ENCODE measurements around the gene FIBCD1.

DNA sequence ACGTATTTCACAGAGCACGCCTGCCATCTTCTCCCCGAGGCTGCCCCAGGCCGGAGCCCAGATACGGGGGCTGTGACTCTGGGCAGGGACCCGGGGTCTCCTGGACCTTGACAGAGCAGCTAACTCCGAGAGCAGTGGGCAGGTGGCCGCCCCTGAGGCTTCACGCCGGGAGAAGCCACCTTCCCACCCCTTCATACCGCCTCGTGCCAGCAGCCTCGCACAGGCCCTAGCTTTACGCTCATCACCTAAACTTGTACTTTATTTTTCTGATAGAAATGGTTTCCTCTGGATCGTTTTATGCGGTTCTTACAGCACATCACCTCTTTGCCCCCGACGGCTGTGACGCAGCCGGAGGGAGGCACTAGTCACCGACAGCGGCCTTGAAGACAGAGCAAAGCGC is 52.1 kb downstream of the FIBCD1 start:
- no peak for TF ChIP-seq EZH2 (IDR thresholded peaks at IDR 0.05; ENCODE audit: low read length)
- TF ChIP-seq, protein P1, sequence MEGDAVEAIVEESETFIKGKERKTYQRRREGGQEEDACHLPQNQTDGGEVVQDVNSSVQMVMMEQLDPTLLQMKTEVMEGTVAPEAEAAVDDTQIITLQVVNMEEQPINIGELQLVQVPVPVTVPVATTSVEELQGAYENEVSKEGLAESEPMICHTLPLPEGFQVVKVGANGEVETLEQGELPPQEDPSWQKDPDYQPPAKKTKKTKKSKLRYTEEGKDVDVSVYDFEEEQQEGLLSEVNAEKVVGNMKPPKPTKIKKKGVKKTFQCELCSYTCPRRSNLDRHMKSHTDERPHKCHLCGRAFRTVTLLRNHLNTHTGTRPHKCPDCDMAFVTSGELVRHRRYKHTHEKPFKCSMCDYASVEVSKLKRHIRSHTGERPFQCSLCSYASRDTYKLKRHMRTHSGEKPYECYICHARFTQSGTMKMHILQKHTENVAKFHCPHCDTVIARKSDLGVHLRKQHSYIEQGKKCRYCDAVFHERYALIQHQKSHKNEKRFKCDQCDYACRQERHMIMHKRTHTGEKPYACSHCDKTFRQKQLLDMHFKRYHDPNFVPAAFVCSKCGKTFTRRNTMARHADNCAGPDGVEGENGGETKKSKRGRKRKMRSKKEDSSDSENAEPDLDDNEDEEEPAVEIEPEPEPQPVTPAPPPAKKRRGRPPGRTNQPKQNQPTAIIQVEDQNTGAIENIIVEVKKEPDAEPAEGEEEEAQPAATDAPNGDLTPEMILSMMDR (optimal IDR thresholded peaks at IDR 0.05 in 1 of 3, IDR thresholded peaks at IDR 0.05 in 1 of 3, conservative IDR thresholded peaks at IDR 0.05 in 1 of 3; ENCODE audit: extremely low read depth in 1 of 3, insufficient read depth in 2 of 3, low read length in 3 of 3): no peak

Data from keratinocyte (primary cell).